Mesangial cell (primary cell): ENCODE results near the gene ANKRD62. TPM values are rescaled to one million over a fixed set of nuclear protein-coding genes. Genes with fewer than 3 reads are reported as not detected.

Source experiments
- total RNA-seq: library from RNA; depleted of rRNA; stranded (reverse); fragments of >200 nt; gene quantifications from 2 replicates; pipeline ENCODE4 v1.2.3, GENCODE V29; 2015

Gene ANKRD62
- total RNA-seq: not detected in 2 replicates

DNA sequence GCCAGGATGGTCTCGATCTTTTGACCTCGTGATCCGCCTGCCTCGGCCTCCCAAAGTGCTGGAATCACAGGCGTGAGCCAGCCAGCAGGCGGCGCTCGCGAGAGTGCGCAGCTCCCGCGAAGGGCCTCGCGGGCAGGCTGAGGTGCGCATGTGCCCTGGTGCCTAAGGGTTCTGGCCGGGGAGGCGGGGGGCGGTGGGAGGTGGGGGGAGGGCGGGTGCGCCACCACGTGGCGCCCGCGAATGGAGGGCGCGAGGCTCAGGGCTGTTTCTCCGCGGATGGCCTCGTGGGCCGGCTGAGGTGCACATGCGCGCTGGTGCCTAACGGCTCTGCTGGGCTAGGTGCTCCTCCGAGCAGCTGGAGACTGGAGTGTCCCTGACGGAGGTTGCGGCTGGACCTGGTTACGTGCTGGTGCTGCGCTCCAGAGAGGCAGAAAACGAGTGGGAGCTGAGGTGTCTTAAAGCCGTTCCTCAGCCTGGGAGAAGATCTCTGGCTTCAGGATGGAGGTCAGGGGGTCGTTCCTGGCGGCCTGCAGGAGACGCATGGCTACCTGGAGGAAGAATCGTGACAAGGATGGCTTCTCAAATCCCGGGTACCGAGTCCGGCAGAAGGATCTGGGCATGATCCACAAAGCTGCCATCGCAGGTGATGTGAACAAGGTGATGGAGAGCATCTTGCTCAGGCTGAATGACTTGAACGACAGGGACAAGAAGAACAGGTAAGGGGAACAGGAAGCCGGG, at the start of gene ANKRD62:
TSS of gene ANKRD62 (plus strand) at position 324 of the 738 bp plus-strand sequence. CDS start at position 499, 175 bp downstream.

Other genes with a start within 250 kb of the ANKRD62 start
- 30.3 and 42.3 TPM in 2 replicates for gene CHMP1B, start 242.4 kb upstream of the ANKRD62 start, total RNA-seq
- 8.8 and 29.7 TPM in 2 replicates for gene MPPE1, start 185.5 kb upstream of the ANKRD62 start, total RNA-seq
- 28.5 and 141 TPM in 2 replicates for gene IMPA2, start 112.3 kb upstream of the ANKRD62 start, total RNA-seq
- 1.3 TPM in 1 of 2 replicates, not detected in the other for gene CIDEA, start 160.5 kb downstream of the ANKRD62 start, total RNA-seq
- gene TUBB6, start 214.4 kb downstream of the ANKRD62 start, total RNA-seq: 570 and 1,134 TPM in 2 replicates